ENCODE results near the gene SAYSD1.

SAYSD1 gene

DNA sequence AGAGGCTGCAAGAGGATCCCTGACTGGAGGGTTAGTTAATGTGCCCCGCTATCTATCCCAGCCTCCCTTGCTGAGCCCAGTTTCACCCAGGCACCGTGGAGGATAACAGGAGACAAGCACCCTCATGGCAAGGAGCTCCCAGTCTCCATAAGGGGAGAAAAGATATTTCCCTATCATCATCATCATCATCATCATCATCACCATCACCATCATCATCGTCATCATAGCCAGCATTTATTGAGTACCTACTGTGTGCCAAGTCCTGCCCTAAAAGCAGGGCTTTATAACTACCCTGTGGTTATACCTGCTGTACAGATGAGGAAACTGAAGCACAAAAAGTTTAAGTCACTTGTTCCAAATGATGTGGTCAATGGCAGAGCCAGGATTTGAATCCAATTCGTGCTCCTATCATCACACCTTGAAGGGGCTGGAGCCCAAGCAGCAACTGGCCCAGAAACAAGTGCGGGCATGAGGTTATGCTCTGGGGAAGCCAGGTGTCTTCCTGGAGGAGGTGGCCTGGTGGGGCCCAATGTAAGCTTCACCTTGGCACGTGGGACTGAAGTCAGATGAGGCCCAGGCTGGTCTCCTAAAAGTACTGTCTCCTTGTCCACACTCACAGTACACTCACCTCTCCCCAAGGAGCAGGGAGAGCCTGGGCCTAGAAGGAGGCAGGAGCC, 56.4 kb downstream of the SAYSD1 start:
- DNase-seq (ENCODE audit: low spot score) = no peak

DNA sequence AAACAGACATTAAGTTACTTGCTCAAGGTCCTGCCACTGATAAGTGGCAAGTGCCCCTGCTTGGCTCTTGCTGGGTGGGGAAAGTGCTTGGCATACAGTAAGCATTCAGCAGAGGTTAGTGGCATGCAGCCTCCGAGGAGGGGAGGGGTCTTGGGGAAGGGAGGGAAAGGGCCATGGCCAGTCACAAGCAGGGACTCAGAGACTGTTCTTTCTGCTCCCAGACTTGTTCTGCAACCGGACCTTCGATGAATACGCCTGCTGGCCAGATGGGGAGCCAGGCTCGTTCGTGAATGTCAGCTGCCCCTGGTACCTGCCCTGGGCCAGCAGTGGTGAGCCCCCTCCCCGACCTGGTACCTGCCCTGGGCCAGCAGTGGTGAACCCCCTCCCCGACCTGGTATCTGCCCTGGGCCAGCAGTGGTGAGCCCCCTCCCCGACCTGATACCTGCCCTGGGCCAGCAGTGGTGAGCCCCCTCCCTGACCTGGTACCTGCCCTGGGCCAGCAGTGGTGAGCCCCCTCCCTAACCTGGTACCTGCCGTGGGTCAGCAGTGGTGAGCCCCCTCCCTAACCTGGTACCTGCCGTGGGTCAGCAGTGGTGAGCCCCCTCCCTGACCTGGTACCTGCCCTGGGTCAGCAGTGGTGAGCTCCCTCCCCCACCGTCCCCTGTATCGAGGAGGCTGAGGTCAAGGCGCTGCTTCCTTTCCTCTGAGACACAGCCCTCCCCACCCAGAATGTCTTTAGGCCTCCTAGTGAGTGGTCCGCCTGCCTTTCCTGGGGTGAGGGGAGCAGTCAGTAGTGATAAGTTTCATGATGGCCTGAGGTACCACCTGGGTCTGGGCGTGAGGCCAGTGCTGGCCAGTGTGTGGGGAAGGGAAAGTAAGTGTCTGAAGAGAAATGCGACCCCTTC, 57.5 kb downstream of the SAYSD1 start:
- no peak for DNase-seq (ENCODE audit: low spot score)

DNA sequence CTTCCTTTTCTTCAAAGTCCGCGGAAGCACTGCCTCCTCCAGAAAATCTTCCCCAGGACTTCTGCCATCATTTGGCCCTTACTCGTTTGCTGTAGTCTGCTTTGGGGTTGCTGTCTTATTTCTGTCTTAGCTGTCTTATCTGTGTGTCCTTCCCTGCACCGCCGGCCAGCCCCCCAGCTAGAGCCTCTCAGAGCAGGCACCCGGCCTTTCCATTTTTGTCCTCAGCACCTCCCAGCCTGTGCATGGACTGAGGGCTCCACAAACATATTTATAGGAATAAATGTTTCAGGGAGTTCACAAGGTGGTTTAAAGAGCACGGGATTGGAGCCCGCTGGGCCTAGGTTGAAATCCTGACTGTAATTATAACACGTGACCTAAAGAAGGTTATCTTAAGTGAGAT, 58.3 kb downstream of the SAYSD1 start:
- DNase-seq (ENCODE audit: low spot score) = no peak

DNA sequence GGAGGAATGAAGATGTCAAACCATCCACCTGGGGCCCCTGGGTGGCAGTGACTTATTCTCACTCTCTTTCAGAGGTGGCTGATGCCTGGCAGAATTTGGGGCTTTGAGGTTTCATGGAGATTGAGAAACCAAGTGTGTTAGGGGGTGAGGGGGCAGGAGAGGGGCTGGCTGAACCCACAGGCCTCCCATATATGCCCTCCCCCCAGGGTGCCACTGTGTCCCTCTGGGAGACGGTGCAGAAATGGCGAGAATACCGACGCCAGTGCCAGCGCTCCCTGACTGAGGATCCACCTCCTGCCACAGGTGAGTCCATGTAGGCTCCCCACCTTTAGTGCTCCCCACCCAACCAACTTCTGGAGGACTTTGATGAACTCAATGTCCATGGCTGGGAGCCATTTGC, 58.8 kb downstream of the SAYSD1 start:
- DNase-seq (ENCODE audit: low spot score) = no peak

DNA sequence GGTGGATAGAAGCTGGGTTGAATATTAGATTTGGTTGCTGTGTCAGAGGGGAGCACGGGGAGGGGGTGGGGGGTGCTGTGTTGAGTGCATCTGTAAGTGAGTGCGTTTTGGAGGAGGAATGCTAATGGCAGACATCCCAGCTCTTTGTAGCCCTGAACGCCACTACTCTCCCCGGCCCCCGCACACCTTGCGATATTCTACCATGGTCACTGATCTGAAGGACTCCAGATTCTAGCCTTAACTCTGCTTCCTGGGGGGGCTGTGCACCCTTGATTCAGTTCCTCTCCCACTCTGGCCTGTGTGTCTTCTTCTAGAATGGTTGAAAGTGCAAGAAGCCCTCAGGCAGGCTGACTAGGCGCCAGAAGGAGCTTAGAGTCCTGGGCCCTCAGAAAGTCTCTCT, 59.3 kb downstream of the SAYSD1 start:
- DNase-seq (ENCODE audit: low spot score) = no peak

DNA sequence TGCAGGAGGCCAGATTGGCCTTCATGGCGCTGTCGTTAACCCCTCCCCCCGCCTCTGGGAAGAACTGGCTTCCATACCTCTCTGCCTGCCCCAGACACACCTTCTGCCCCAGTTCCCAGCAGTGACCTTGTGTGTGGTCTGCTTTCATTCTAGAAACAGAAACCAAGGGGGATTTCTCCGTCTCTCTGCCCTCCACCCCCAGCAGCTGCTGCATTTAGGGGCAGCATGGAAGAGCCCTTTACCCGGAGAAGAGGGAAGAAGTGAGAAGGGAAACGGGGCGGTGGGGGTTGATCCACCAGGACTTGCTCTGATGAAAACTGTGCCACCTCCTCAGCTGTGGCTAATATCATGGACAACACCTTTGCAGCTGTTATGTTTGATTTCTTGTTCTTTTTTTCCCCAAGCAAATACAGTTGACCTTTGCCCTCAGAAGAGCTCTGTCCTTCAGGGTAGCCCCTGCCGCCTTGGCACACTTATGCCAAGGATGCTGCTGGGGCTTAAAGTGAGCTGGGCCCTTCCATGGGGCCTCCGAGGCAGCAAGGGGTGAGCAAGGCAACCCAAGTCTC, 60.3 kb downstream of the SAYSD1 start:
- DNase-seq (ENCODE audit: low spot score) = no peak

Data from SK-N-DZ (cell line).